ENCODE measurements around the gene DNER. TPM values are rescaled to one million over a fixed set of nuclear protein-coding genes. Genes with fewer than 3 reads are reported as not detected.

Gene DNER
- polyA plus RNA-seq, 1 donor (not counting 4 experiments of a cell fraction or from before 2014, with no cell fraction given): 8.5 TPM

DNA sequence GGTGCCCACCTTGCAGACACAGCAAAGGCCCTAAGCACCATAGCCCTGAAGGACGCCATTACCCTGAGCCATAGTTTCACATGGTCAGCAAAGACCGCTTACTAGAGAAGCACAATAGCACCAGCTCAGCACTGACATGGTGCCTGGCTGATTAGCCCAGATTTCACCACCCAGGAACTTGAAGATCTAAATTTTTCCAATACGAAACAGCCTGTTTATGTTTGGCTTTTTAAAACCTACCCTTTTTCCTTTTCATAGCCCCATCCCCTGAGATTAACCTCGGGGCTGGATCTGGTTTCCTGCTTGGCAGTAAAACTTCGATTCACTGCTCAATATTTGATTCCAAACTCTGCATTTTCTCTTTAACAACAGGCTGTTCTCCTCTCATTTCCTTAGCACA is 284.8 kb downstream of the DNER start:
- H3K27ac ChIP-seq (ENCODE audit: control insufficient read depth, insufficient read depth, low read length): no peak overlapping the region
- H3K27me3 ChIP-seq (ENCODE audit: control insufficient read depth, extremely low read depth, insufficient read depth, low read length): no peaks in the 10 kb centered on the region
- H3K9me3 ChIP-seq (ENCODE audit: control insufficient read depth, low read depth, low read length): no peaks in the 10 kb centered on the region
- H3K79me2 ChIP-seq (ENCODE audit: control insufficient read depth, insufficient read depth, low read length): no peaks in the 10 kb centered on the region
- H3K4me2 ChIP-seq (ENCODE audit: control insufficient read depth, extremely low read depth, insufficient read depth, low read depth, low read length): no peak overlapping the region
- no peak overlapping the region for H2AFZ ChIP-seq (ENCODE audit: control insufficient read depth, low read length)
- H3K9ac ChIP-seq (ENCODE audit: control insufficient read depth, extremely low read depth, insufficient read depth, low read length): no peak overlapping the region
- H3K4me3 ChIP-seq (ENCODE audit: control insufficient read depth in 2 of 3, extremely low read depth in 1 of 3, insufficient read depth in 2 of 3, low read depth in 1 of 3, low read length in 3 of 3): no peak overlapping the region
- DNase-seq (ENCODE audit: low read depth, low spot score) (no peak), FAIRE-seq (no peak)
- no peaks in the 10 kb centered on the region for H3K9me1 ChIP-seq (ENCODE audit: control insufficient read depth, extremely low read depth, insufficient read depth, low read length)
- dilution Hi-C loops (cut with MboI; ENCODE audit: extremely low pct_ligation_motif_present, low sequenced_read_pairs): no loop called here
- H3K36me3 ChIP-seq (ENCODE audit: control insufficient read depth in 2 of 2, extremely low read depth in 1 of 2, insufficient read depth in 2 of 2, low read length in 2 of 2): no peaks in the 10 kb centered on the region
- no peaks in the 10 kb centered on the region for H4K20me1 ChIP-seq (ENCODE audit: control insufficient read depth, extremely low read depth, insufficient read depth, low read length)
- no peak for TF ChIP-seq EZH2 (IDR thresholded peaks at IDR 0.05; ENCODE audit: low read length)
- TF ChIP-seq, protein P1, sequence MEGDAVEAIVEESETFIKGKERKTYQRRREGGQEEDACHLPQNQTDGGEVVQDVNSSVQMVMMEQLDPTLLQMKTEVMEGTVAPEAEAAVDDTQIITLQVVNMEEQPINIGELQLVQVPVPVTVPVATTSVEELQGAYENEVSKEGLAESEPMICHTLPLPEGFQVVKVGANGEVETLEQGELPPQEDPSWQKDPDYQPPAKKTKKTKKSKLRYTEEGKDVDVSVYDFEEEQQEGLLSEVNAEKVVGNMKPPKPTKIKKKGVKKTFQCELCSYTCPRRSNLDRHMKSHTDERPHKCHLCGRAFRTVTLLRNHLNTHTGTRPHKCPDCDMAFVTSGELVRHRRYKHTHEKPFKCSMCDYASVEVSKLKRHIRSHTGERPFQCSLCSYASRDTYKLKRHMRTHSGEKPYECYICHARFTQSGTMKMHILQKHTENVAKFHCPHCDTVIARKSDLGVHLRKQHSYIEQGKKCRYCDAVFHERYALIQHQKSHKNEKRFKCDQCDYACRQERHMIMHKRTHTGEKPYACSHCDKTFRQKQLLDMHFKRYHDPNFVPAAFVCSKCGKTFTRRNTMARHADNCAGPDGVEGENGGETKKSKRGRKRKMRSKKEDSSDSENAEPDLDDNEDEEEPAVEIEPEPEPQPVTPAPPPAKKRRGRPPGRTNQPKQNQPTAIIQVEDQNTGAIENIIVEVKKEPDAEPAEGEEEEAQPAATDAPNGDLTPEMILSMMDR (optimal IDR thresholded peaks at IDR 0.05 in 1 of 3, IDR thresholded peaks at IDR 0.05 in 1 of 3, conservative IDR thresholded peaks at IDR 0.05 in 1 of 3; ENCODE audit: extremely low read depth in 1 of 3, insufficient read depth in 2 of 3, low read length in 3 of 3): no peak
- H3K4me1 ChIP-seq (ENCODE audit: control insufficient read depth, extremely low read depth, insufficient read depth, low read length): no peaks in the 10 kb centered on the region

GRCh38 chr2:229426464-229426863 is 287.9 kb downstream of the DNER start:
- H2AFZ ChIP-seq (ENCODE audit: control insufficient read depth, low read length): no peak overlapping the region
- no peaks in the 10 kb centered on the region for H3K27me3 ChIP-seq (ENCODE audit: control insufficient read depth, extremely low read depth, insufficient read depth, low read length)
- H3K9ac ChIP-seq (ENCODE audit: control insufficient read depth, extremely low read depth, insufficient read depth, low read length): no peak overlapping the region
- FAIRE-seq (no peak), DNase-seq (ENCODE audit: low read depth, low spot score) (no peak)
- dilution Hi-C loops (cut with MboI; ENCODE audit: extremely low pct_ligation_motif_present, low sequenced_read_pairs): no loop called here
- no peaks in the 10 kb centered on the region for H3K9me1 ChIP-seq (ENCODE audit: control insufficient read depth, extremely low read depth, insufficient read depth, low read length)
- no peaks in the 10 kb centered on the region for H3K79me2 ChIP-seq (ENCODE audit: control insufficient read depth, insufficient read depth, low read length)
- no peak overlapping the region for H3K4me3 ChIP-seq (ENCODE audit: control insufficient read depth in 2 of 3, extremely low read depth in 1 of 3, insufficient read depth in 2 of 3, low read depth in 1 of 3, low read length in 3 of 3)
- no peaks in the 10 kb centered on the region for H3K9me3 ChIP-seq (ENCODE audit: control insufficient read depth, low read depth, low read length)
- H3K4me1 ChIP-seq (ENCODE audit: control insufficient read depth, extremely low read depth, insufficient read depth, low read length): no peaks in the 10 kb centered on the region
- H3K27ac ChIP-seq (ENCODE audit: control insufficient read depth, insufficient read depth, low read length): no peak overlapping the region
- TF ChIP-seq EZH2 (IDR thresholded peaks at IDR 0.05; ENCODE audit: low read length): no peak
- TF ChIP-seq, protein P1 (optimal IDR thresholded peaks at IDR 0.05 in 1 of 3, IDR thresholded peaks at IDR 0.05 in 1 of 3, conservative IDR thresholded peaks at IDR 0.05 in 1 of 3; ENCODE audit: extremely low read depth in 1 of 3, insufficient read depth in 2 of 3, low read length in 3 of 3): no peak
- H4K20me1 ChIP-seq (ENCODE audit: control insufficient read depth, extremely low read depth, insufficient read depth, low read length): no peaks in the 10 kb centered on the region
- H3K4me2 ChIP-seq (ENCODE audit: control insufficient read depth, extremely low read depth, insufficient read depth, low read depth, low read length): no peak overlapping the region
- H3K36me3 ChIP-seq (ENCODE audit: control insufficient read depth in 2 of 2, extremely low read depth in 1 of 2, insufficient read depth in 2 of 2, low read length in 2 of 2): no peaks in the 10 kb centered on the region

All from keratinocyte (primary cell).